NCI-H1417 treated with DMSO at 0.1 percent for 48 hours (cell line): ENCODE results near the gene SAMD14.
"Not testable (repeated sequence)": the region's sequence is repeated elsewhere in the genome, so short reads cannot be mapped to it uniquely, and the experiment has no call there.

Source experiments
- DNase-seq: peaks from one replicate; lab custom pipeline; 2025; lab: John Stamatoyannopoulos, UW

SAMD14 gene

GRCh38 chr17:50075446-50076032 is 54.4 kb downstream of the SAMD14 start:
- DNase-seq: no peak

GRCh38 chr17:50074227-50074626 is 55.7 kb downstream of the SAMD14 start:
- DNase-seq: no peak

- DNase-seq: no peak
Measured at GRCh38 chr17:50072925-50073324, 57.0 kb downstream of the SAMD14 start.

- DNase-seq: no peak
Measured at GRCh38 chr17:50072130-50072529, 57.8 kb downstream of the SAMD14 start.

- no peak for DNase-seq
Measured at GRCh38 chr17:50071692-50072091, 58.3 kb downstream of the SAMD14 start.

GRCh38 chr17:50070908-50071680 is 58.9 kb downstream of the SAMD14 start:
- no peak for DNase-seq

GRCh38 chr17:50067996-50068395 is 62.0 kb downstream of the SAMD14 start:
- DNase-seq: no peak

- no peak for DNase-seq
Measured at GRCh38 chr17:50066995-50067394, 63.0 kb downstream of the SAMD14 start.

- no peak for DNase-seq
Measured at GRCh38 chr17:50065056-50065455, 64.9 kb downstream of the SAMD14 start.

GRCh38 chr17:50064253-50065001 is 65.5 kb downstream of the SAMD14 start:
- no peak for DNase-seq

GRCh38 chr17:50063561-50064252 is 66.3 kb downstream of the SAMD14 start:
- DNase-seq: no peak

- no peak for DNase-seq
Measured at GRCh38 chr17:50062293-50063243, 67.4 kb downstream of the SAMD14 start.

GRCh38 chr17:50061713-50062045 is 68.3 kb downstream of the SAMD14 start:
- not testable (repeated sequence) for DNase-seq

GRCh38 chr17:50060951-50061712 is 68.8 kb downstream of the SAMD14 start:
- DNase-seq: no peak
